GM21526 (cell line): Measurements from ENCODE around the gene SETD1B.
A peak's percentile ranks its signal among the peaks of the same experiment; 100 is the strongest.

ENCODE experiments used
- ATAC-seq: cut with Tn5 transposase; IDR thresholded peaks from one replicate; pipeline ENCODE4 v1.9.1; 2021; ENCODE audit warnings: moderate library complexity; ENCODE audit not compliant: unreplicated experiment, low FRiP score

The SETD1B gene

GRCh38 chr12:121822393-121823100 lies 18.7 kb downstream of the SETD1B start:
- no peak for ATAC-seq

GRCh38 chr12:121823101-121823726 lies 19.4 kb downstream of the SETD1B start:
- no peak for ATAC-seq

- no peak for ATAC-seq
These were observed 19.9 kb downstream of the SETD1B start for GRCh38 chr12:121823727-121824115.

- no peak for ATAC-seq
These were observed 21.3 kb downstream of the SETD1B start for GRCh38 chr12:121825041-121825523.

- no peak for ATAC-seq
These were observed 22.7 kb downstream of the SETD1B start for GRCh38 chr12:121826318-121827150.

- ATAC-seq, result no peak
These were observed 23.7 kb downstream of the SETD1B start for GRCh38 chr12:121827351-121828099.

- no peak for ATAC-seq
These were observed 24.5 kb downstream of the SETD1B start for GRCh38 chr12:121828306-121828705.

GRCh38 chr12:121828826-121829225 lies 25.0 kb downstream of the SETD1B start:
- no peak for ATAC-seq

GRCh38 chr12:121829250-121829918 lies 25.6 kb downstream of the SETD1B start:
- ATAC-seq, result no peak

GRCh38 chr12:121830134-121830533 lies 26.3 kb downstream of the SETD1B start:
- ATAC-seq, result no peak

GRCh38 chr12:121830588-121831265 lies 26.9 kb downstream of the SETD1B start:
- ATAC-seq, result no peak

GRCh38 chr12:121831571-121832245 lies 27.9 kb downstream of the SETD1B start:
- no peak for ATAC-seq

GRCh38 chr12:121837680-121838079 lies 33.9 kb downstream of the SETD1B start:
- ATAC-seq, result no peak

- ATAC-seq, result no peak
These were observed 34.3 kb downstream of the SETD1B start for GRCh38 chr12:121838126-121838525.

- ATAC-seq, result peak; percentile 85
These were observed 35.5 kb downstream of the SETD1B start for GRCh38 chr12:121839106-121839992.

- ATAC-seq, result no peak
These were observed 36.4 kb downstream of the SETD1B start for GRCh38 chr12:121839993-121840761.
